HepG2 (cell line): ENCODE data around the gene P3H3. TPM values are rescaled to one million over a fixed set of nuclear protein-coding genes. Genes with fewer than 3 reads are reported as not detected.

Experiments
- ARHGAP35 ChIP-seq: sonication (generic); formaldehyde crosslinking; IDR thresholded peaks from 2 replicates; pipeline ENCODE4 v1.9.0; 2022; ENCODE audit warnings: mild to moderate bottlenecking, inconsistent platforms, moderate library complexity, missing genetic modification reagents, borderline replicate concordance
- ATF7 ChIP-seq, 2 experiments: fragments of 450-650 bp in 1 of 2; sonication (generic) in 1 of 2; formaldehyde crosslinking in 1 of 2; IDR thresholded peaks; 2 replicates each; pipeline versions ENCODE4 v1.4.0 to v1.6.1; 2016 to 2020; ENCODE audit warnings: antibody characterized with exemption in 1 of 2, mild to moderate bottlenecking in 1 of 2, missing genetic modification reagents in 1 of 2
- CREM ChIP-seq, 2 experiments: sonication (generic) in 1 of 2; formaldehyde crosslinking in 1 of 2; IDR thresholded peaks; 2 replicates each; pipeline versions ENCODE4 v1.4.0 to v1.6.1; 2016 to 2020; ENCODE audit warnings: antibody characterized with exemption in 1 of 2, mild to moderate bottlenecking in 1 of 2, missing genetic modification reagents in 1 of 2
- ESRRA ChIP-seq: sonication (generic); formaldehyde crosslinking; IDR thresholded peaks from 2 replicates; pipeline ENCODE4 v1.5.1; 2020; ENCODE audit warnings: mild to moderate bottlenecking, low read depth, missing genetic modification reagents
- FOXA1 ChIP-seq, 2 experiments: fragments of 450-650 bp in 1 of 2; sonication (generic) in 1 of 2; formaldehyde crosslinking in 1 of 2; IDR thresholded peaks; 2 replicates each; pipeline versions ENCODE4 v1.4.0 to v1.6.1; 2016 to 2020; ENCODE audit warnings: missing genetic modification reagents in 1 of 2
- FOXP4 ChIP-seq: sonication (generic); formaldehyde crosslinking; IDR thresholded peaks from 2 replicates; pipeline ENCODE4 v1.4.0; 2020; ENCODE audit warnings: missing genetic modification reagents
- HMGXB3 ChIP-seq: sonication (generic); formaldehyde crosslinking; IDR thresholded peaks from 2 replicates; pipeline ENCODE4 v1.4.0; 2020; ENCODE audit warnings: missing genetic modification reagents, borderline replicate concordance
- MAF1 ChIP-seq: sonication (generic); formaldehyde crosslinking; IDR thresholded peaks from 2 replicates; pipeline ENCODE4 v1.5.0; 2020; ENCODE audit warnings: missing genetic modification reagents, borderline replicate concordance
- MED8 ChIP-seq: sonication (generic); formaldehyde crosslinking; IDR thresholded peaks from 2 replicates; pipeline ENCODE4 v1.8.1; 2023; ENCODE audit warnings: mild to moderate bottlenecking, missing genetic modification reagents; ENCODE audit not compliant: insufficient replicate concordance
- RFXANK ChIP-seq: IDR thresholded peaks from 2 replicates; pipeline ENCODE4 v1.6.1; 2016
- SAFB2 ChIP-seq: sonication (generic); formaldehyde crosslinking; IDR thresholded peaks from 2 replicates; pipeline ENCODE4 v1.5.1; 2020; ENCODE audit warnings: missing genetic modification reagents, low read depth, mild to moderate bottlenecking, borderline replicate concordance
- SATB2 ChIP-seq: sonication (generic); formaldehyde crosslinking; IDR thresholded peaks from 2 replicates; pipeline ENCODE4 v1.5.0; 2020; ENCODE audit warnings: missing genetic modification reagents
- SNRNP70 ChIP-seq: fragments of 200-400 bp; formaldehyde crosslinking; IDR thresholded peaks from 2 replicates; pipeline ENCODE4 v1.6.1; 2017; ENCODE audit warnings: mild to moderate bottlenecking, low read depth, low read length, moderate library complexity
- TCF7L2 ChIP-seq: IDR thresholded peaks from 2 replicates; pipeline ENCODE4 v1.6.1; 2011; ENCODE audit warnings: mild to moderate bottlenecking, low read depth, low read length, moderate library complexity
- THRA ChIP-seq: sonication (generic); formaldehyde crosslinking; IDR thresholded peaks from 2 replicates; pipeline ENCODE4 v1.4.0; 2020; ENCODE audit warnings: missing genetic modification reagents, borderline replicate concordance
- TP53 ChIP-seq: sonication (generic); formaldehyde crosslinking; conservative IDR thresholded peaks from 2 replicates; pipeline ENCODE4 v1.4.0; 2020; ENCODE audit warnings: missing genetic modification reagents
- ZBTB14 ChIP-seq: sonication (generic); formaldehyde crosslinking; IDR thresholded peaks from 2 replicates; pipeline ENCODE4 v1.4.0; 2020; ENCODE audit warnings: missing genetic modification reagents
- ZC3H4 ChIP-seq: sonication (generic); formaldehyde crosslinking; IDR thresholded peaks from 2 replicates; pipeline ENCODE4 v1.4.0; 2020; ENCODE audit warnings: missing genetic modification reagents, borderline replicate concordance
- ZNF501 ChIP-seq: sonication (generic); formaldehyde crosslinking; IDR thresholded peaks from 2 replicates; pipeline ENCODE4 v1.5.1; 2020; ENCODE audit warnings: mild to moderate bottlenecking, moderate library complexity, missing genetic modification reagents
- ZSCAN29 ChIP-seq: sonication (generic); formaldehyde crosslinking; conservative IDR thresholded peaks from 2 replicates; pipeline ENCODE4 v1.4.0; 2020; ENCODE audit warnings: mild to moderate bottlenecking, missing genetic modification reagents
- polyA plus RNA-seq, 8 experiments: library from polyadenylated mRNA; depleted of rRNA in 3 of 8; stranded (reverse) in 7 of 8; unstranded in 1 of 8; fragments of >200 nt; fragmentation: Illumina TruSeq in 4 of 8; extraction: Trizol in 4 of 8; gene quantifications; 2 replicates each; pipeline versions ENCODE4 v1.2.1 to v1.2.3, GENCODE V29; 2011 to 2016; ENCODE audit warnings: low read depth in 4 of 8, missing spikeins in 1 of 8, mixed read lengths in 1 of 8; ENCODE audit not compliant: insufficient read depth in 1 of 8
- total RNA-seq, 5 experiments: library from RNA; depleted of rRNA; stranded (reverse); fragments of >200 nt; fragmentation: Illumina TruSeq; extraction: Trizol; gene quantifications; 2 replicates each; pipeline ENCODE4 v1.2.3, GENCODE V29; 2016; ENCODE audit warnings: low read depth in 1 of 5

The P3H3 gene
- total and polyA plus RNA-seq, 2 of the 13 experiments (the other 11 are each of a cell fraction or from before 2014, with no cell fraction given) = 20.1 to 20.5 TPM

GRCh38 chr12:6851153-6851920 is 23.1 kb downstream of the P3H3 start, which contains the start of gene CDCA3 (continued):
- TF ChIP-seq CREM (IDR thresholded peaks at IDR 0.05) = peak; percentile 79
- TF ChIP-seq CREM (CRISPR knock-in tag; IDR thresholded peaks at IDR 0.05) = no peak
- no peak for TF ChIP-seq ATF7 (IDR thresholded peaks at IDR 0.05)
- TF ChIP-seq ATF7 (CRISPR knock-in tag; IDR thresholded peaks at IDR 0.05) = no peak
- TF ChIP-seq MAF1 = no peak
- no peak for TF ChIP-seq RFXANK (CRISPR knock-in tag)
- TF ChIP-seq FOXP4 = no peak
- TF ChIP-seq TCF7L2 = no peak
- TF ChIP-seq FOXA1 (IDR thresholded peaks at IDR 0.05) = no peak
- TF ChIP-seq FOXA1 (CRISPR knock-in tag; IDR thresholded peaks at IDR 0.05) = no peak
- no peak for TF ChIP-seq ZNF501 (CRISPR knock-in tag)
- TF ChIP-seq MED8 (CRISPR knock-in tag) = no peak
- no peak for TF ChIP-seq ZC3H4 (CRISPR knock-in tag)
- TF ChIP-seq SAFB2 (CRISPR knock-in tag) = 0 out of 2 replicates have a peak, but pooled peaks have one; percentile 3
- no peak for TF ChIP-seq SNRNP70
- no peak for TF ChIP-seq THRA (CRISPR knock-in tag)
- no peak for TF ChIP-seq ESRRA (CRISPR knock-in tag)
- TF ChIP-seq ZSCAN29 = no peak
- no peak for TF ChIP-seq TP53 (CRISPR knock-in tag)
- TF ChIP-seq ARHGAP35 (CRISPR knock-in tag) = no peak
- TF ChIP-seq HMGXB3 = no peak
- no peak for TF ChIP-seq ZBTB14 (CRISPR knock-in tag)
- no peak for TF ChIP-seq SATB2
